CD4-positive, alpha-beta T cell treated with Interferon gamma for 1 hour (primary cell): ENCODE data around the gene GTF3C2.
"Not testable (repeated sequence)": the region's sequence is repeated elsewhere in the genome, so short reads cannot be mapped to it uniquely, and the experiment has no call there.

Experiments used
- DNase-seq: peaks from one replicate; pipeline ENCODE4 v3.0.0-alpha.2; 2020

The GTF3C2 gene

GRCh38 chr2:27320958-27321543, 35.5 kb downstream of the GTF3C2 start:
- DNase-seq: peak; percentile 12

- DNase-seq: not testable (repeated sequence)
Observed at GRCh38 chr2:27319839-27320238, 36.7 kb downstream of the GTF3C2 start.

GRCh38 chr2:27316655-27317412, 39.7 kb downstream of the GTF3C2 start:
- DNase-seq: no peak

- no peak for DNase-seq
Observed at GRCh38 chr2:27315122-27315521, 41.4 kb downstream of the GTF3C2 start.

- no peak for DNase-seq
Observed at GRCh38 chr2:27314709-27315108, 41.9 kb downstream of the GTF3C2 start.

- DNase-seq: no peak
Observed at GRCh38 chr2:27313882-27314645, 42.5 kb downstream of the GTF3C2 start.

GRCh38 chr2:27312152-27312551, 44.4 kb downstream of the GTF3C2 start:
- DNase-seq: no peak

- no peak for DNase-seq
Observed at GRCh38 chr2:27309651-27310050, 46.9 kb downstream of the GTF3C2 start.

- no peak for DNase-seq
Observed at GRCh38 chr2:27308359-27308881, 48.1 kb downstream of the GTF3C2 start, which contains the start of gene UCN. TSS of gene UCN (minus strand) at chr2:27308445. CDS start at chr2:27307895, 550 bp downstream.

- DNase-seq: no peak
Observed at GRCh38 chr2:27307545-27308358, 48.8 kb downstream of the GTF3C2 start.

- no peak for DNase-seq
Observed at GRCh38 chr2:27307287-27307544, 49.3 kb downstream of the GTF3C2 start.

GRCh38 chr2:27306573-27307286, 49.8 kb downstream of the GTF3C2 start:
- no peak for DNase-seq

- DNase-seq: no peak
Observed at GRCh38 chr2:27306136-27306535, 50.4 kb downstream of the GTF3C2 start.

- no peak for DNase-seq
Observed at GRCh38 chr2:27305516-27305915, 51.0 kb downstream of the GTF3C2 start.

- DNase-seq: no peak
Observed at GRCh38 chr2:27304488-27305240, 51.9 kb downstream of the GTF3C2 start.

GRCh38 chr2:27303093-27304025, 53.2 kb downstream of the GTF3C2 start:
- DNase-seq: peak; percentile 41

- not testable (repeated sequence) for DNase-seq
Observed at GRCh38 chr2:27300606-27301005, 56.0 kb downstream of the GTF3C2 start.

- no peak for DNase-seq
Observed at GRCh38 chr2:27298391-27299080, 58.0 kb downstream of the GTF3C2 start.

GRCh38 chr2:27297195-27297594, 59.4 kb downstream of the GTF3C2 start:
- no peak for DNase-seq

- peak; percentile 20 for DNase-seq
Observed at GRCh38 chr2:27296481-27296880, 60.1 kb downstream of the GTF3C2 start.
